ENCODE data around the gene TMEM38A.

Gene TMEM38A

GRCh38 chr19:16640951-16641350 is 20.0 kb upstream of the TMEM38A start:
- TF ChIP-seq FOXP2 (optimal IDR thresholded peaks at IDR 0.05; ENCODE audit: borderline replicate concordance, extremely low read depth, extremely low read length, insufficient read depth) (no peak), TAF1 (IDR thresholded peaks at IDR 0.05; ENCODE audit: borderline replicate concordance, insufficient read depth, low read length) (no peak), SIN3A (IDR thresholded peaks at IDR 0.05; ENCODE audit: borderline replicate concordance, insufficient read depth, low read length) (no peak), POLR2AphosphoS5 (IDR thresholded peaks at IDR 0.05; ENCODE audit: low read depth, low read length) (no peak)
- TF ChIP-seq, protein P1, sequence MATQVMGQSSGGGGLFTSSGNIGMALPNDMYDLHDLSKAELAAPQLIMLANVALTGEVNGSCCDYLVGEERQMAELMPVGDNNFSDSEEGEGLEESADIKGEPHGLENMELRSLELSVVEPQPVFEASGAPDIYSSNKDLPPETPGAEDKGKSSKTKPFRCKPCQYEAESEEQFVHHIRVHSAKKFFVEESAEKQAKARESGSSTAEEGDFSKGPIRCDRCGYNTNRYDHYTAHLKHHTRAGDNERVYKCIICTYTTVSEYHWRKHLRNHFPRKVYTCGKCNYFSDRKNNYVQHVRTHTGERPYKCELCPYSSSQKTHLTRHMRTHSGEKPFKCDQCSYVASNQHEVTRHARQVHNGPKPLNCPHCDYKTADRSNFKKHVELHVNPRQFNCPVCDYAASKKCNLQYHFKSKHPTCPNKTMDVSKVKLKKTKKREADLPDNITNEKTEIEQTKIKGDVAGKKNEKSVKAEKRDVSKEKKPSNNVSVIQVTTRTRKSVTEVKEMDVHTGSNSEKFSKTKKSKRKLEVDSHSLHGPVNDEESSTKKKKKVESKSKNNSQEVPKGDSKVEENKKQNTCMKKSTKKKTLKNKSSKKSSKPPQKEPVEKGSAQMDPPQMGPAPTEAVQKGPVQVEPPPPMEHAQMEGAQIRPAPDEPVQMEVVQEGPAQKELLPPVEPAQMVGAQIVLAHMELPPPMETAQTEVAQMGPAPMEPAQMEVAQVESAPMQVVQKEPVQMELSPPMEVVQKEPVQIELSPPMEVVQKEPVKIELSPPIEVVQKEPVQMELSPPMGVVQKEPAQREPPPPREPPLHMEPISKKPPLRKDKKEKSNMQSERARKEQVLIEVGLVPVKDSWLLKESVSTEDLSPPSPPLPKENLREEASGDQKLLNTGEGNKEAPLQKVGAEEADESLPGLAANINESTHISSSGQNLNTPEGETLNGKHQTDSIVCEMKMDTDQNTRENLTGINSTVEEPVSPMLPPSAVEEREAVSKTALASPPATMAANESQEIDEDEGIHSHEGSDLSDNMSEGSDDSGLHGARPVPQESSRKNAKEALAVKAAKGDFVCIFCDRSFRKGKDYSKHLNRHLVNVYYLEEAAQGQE (IDR thresholded peaks at IDR 0.05; ENCODE audit: insufficient read depth in 1 of 2, low read depth in 2 of 2, low read length in 2 of 2): no peak

DNA sequence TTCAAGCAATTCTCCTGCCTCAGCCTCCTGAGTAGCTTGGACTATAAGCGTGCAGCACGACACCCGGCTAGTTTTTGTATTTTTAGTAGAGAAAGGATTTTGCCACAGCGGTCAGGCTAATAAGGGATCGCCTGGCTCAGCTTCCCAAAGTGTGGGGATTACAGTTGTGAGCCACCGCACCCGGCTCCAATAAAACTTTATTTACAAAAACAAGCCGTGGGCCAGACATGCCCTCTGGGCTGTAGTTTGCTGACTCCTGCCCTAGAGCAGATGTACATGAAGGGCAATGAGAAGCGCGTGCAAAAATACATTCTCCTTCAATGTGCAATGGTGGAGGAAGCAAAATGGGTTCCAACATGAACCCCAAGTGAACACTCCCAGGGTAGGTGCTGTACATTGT is 19.2 kb upstream of the TMEM38A start:
- TF ChIP-seq TAF1 (IDR thresholded peaks at IDR 0.05; ENCODE audit: borderline replicate concordance, insufficient read depth, low read length) (no peak), FOXP2 (optimal IDR thresholded peaks at IDR 0.05; ENCODE audit: borderline replicate concordance, extremely low read depth, extremely low read length, insufficient read depth) (no peak), POLR2AphosphoS5 (IDR thresholded peaks at IDR 0.05; ENCODE audit: low read depth, low read length) (no peak), SIN3A (IDR thresholded peaks at IDR 0.05; ENCODE audit: borderline replicate concordance, insufficient read depth, low read length) (no peak)
- TF ChIP-seq, protein P1 (IDR thresholded peaks at IDR 0.05; ENCODE audit: insufficient read depth in 1 of 2, low read depth in 2 of 2, low read length in 2 of 2): no peak

GRCh38 chr19:16645140-16645539 is 15.8 kb upstream of the TMEM38A start:
- TF ChIP-seq, protein P1 (IDR thresholded peaks at IDR 0.05; ENCODE audit: insufficient read depth in 1 of 2, low read depth in 2 of 2, low read length in 2 of 2): no peak
- TF ChIP-seq FOXP2 (optimal IDR thresholded peaks at IDR 0.05; ENCODE audit: borderline replicate concordance, extremely low read depth, extremely low read length, insufficient read depth) (no peak), SIN3A (IDR thresholded peaks at IDR 0.05; ENCODE audit: borderline replicate concordance, insufficient read depth, low read length) (no peak)

GRCh38 chr19:16649734-16650133 is 11.2 kb upstream of the TMEM38A start:
- no peak for TF ChIP-seq TAF1 (IDR thresholded peaks at IDR 0.05; ENCODE audit: borderline replicate concordance, insufficient read depth, low read length)
- TF ChIP-seq POLR2AphosphoS5 (IDR thresholded peaks at IDR 0.05; ENCODE audit: low read depth, low read length): no peak
- TF ChIP-seq, protein P1 (IDR thresholded peaks at IDR 0.05; ENCODE audit: insufficient read depth in 1 of 2, low read depth in 2 of 2, low read length in 2 of 2): no peak
- no peak for TF ChIP-seq FOXP2 (optimal IDR thresholded peaks at IDR 0.05; ENCODE audit: borderline replicate concordance, extremely low read depth, extremely low read length, insufficient read depth)
- TF ChIP-seq SIN3A (IDR thresholded peaks at IDR 0.05; ENCODE audit: borderline replicate concordance, insufficient read depth, low read length): no peak

- TF ChIP-seq FOXP2 (optimal IDR thresholded peaks at IDR 0.05; ENCODE audit: borderline replicate concordance, extremely low read depth, extremely low read length, insufficient read depth): no peak
- TF ChIP-seq, protein P1 (IDR thresholded peaks at IDR 0.05; ENCODE audit: insufficient read depth in 1 of 2, low read depth in 2 of 2, low read length in 2 of 2): no peak
- no peak for TF ChIP-seq POLR2AphosphoS5 (IDR thresholded peaks at IDR 0.05; ENCODE audit: low read depth, low read length)
- no peak for TF ChIP-seq TAF1 (IDR thresholded peaks at IDR 0.05; ENCODE audit: borderline replicate concordance, insufficient read depth, low read length)
- TF ChIP-seq SIN3A (IDR thresholded peaks at IDR 0.05; ENCODE audit: borderline replicate concordance, insufficient read depth, low read length): no peak
These were observed 10.1 kb upstream of the TMEM38A start for GRCh38 chr19:16650821-16651220.

Data from PFSK-1 (cell line).